ENCODE results near the gene KRTAP2-2.

DNA sequence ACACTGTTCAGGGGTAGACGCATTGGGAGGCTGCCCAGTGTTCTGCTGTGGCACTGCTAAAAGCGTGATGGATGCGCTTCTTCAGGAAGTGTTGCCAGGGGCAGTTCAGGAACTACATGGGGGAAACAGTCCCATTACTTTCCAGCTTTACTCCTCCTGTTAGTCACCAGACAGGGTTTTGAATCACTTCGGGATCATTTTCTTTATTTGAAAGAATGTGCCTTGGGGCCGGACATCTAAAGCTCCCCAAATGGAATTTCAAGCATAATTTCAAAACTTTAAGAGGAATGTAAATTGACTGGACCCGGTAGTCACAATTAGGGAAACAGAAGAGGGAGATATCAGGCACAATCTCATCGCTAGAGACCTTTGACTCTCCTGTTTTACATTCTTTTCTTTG is 6.6 kb downstream of the KRTAP2-2 start:
- TF ChIP-seq, protein P1, sequence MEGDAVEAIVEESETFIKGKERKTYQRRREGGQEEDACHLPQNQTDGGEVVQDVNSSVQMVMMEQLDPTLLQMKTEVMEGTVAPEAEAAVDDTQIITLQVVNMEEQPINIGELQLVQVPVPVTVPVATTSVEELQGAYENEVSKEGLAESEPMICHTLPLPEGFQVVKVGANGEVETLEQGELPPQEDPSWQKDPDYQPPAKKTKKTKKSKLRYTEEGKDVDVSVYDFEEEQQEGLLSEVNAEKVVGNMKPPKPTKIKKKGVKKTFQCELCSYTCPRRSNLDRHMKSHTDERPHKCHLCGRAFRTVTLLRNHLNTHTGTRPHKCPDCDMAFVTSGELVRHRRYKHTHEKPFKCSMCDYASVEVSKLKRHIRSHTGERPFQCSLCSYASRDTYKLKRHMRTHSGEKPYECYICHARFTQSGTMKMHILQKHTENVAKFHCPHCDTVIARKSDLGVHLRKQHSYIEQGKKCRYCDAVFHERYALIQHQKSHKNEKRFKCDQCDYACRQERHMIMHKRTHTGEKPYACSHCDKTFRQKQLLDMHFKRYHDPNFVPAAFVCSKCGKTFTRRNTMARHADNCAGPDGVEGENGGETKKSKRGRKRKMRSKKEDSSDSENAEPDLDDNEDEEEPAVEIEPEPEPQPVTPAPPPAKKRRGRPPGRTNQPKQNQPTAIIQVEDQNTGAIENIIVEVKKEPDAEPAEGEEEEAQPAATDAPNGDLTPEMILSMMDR (IDR thresholded peaks at IDR 0.05): no peak
- TF ChIP-seq, protein P2, sequence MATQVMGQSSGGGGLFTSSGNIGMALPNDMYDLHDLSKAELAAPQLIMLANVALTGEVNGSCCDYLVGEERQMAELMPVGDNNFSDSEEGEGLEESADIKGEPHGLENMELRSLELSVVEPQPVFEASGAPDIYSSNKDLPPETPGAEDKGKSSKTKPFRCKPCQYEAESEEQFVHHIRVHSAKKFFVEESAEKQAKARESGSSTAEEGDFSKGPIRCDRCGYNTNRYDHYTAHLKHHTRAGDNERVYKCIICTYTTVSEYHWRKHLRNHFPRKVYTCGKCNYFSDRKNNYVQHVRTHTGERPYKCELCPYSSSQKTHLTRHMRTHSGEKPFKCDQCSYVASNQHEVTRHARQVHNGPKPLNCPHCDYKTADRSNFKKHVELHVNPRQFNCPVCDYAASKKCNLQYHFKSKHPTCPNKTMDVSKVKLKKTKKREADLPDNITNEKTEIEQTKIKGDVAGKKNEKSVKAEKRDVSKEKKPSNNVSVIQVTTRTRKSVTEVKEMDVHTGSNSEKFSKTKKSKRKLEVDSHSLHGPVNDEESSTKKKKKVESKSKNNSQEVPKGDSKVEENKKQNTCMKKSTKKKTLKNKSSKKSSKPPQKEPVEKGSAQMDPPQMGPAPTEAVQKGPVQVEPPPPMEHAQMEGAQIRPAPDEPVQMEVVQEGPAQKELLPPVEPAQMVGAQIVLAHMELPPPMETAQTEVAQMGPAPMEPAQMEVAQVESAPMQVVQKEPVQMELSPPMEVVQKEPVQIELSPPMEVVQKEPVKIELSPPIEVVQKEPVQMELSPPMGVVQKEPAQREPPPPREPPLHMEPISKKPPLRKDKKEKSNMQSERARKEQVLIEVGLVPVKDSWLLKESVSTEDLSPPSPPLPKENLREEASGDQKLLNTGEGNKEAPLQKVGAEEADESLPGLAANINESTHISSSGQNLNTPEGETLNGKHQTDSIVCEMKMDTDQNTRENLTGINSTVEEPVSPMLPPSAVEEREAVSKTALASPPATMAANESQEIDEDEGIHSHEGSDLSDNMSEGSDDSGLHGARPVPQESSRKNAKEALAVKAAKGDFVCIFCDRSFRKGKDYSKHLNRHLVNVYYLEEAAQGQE (IDR thresholded peaks at IDR 0.05): no peak
- TF ChIP-seq, protein P3, sequence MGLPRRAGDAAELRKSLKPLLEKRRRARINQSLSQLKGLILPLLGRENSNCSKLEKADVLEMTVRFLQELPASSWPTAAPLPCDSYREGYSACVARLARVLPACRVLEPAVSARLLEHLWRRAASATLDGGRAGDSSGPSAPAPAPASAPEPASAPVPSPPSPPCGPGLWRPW (IDR thresholded peaks at IDR 0.05): no peak
- no peak for TF ChIP-seq POLR2AphosphoS2 (conservative IDR thresholded peaks at IDR 0.05; ENCODE audit: low read length)
- TF ChIP-seq, protein P4, sequence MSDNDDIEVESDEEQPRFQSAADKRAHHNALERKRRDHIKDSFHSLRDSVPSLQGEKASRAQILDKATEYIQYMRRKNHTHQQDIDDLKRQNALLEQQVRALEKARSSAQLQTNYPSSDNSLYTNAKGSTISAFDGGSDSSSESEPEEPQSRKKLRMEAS (IDR thresholded peaks at IDR 0.05): no peak
- TF ChIP-seq RAD21 (conservative IDR thresholded peaks at IDR 0.05 in 1 of 2, IDR thresholded peaks at IDR 0.05 in 1 of 2): no peak
